Liver (tissue), 9 donors: Measurements from ENCODE around the gene IFNW1. TPM values are rescaled to one million over a fixed set of nuclear protein-coding genes. Genes with fewer than 3 reads are reported as not detected.

ENCODE experiments used
- DNase-seq: peaks from one replicate; pipeline ENCODE4 v3.0.0-alpha.2; 2017; ENCODE audit warnings: low spot score
- H3K27ac ChIP-seq, 2 donors: one replicate each; pipeline ENCODE4 v1.7.0; 2013; ENCODE audit warnings: inconsistent platforms in 2 of 2, low read length in 2 of 2, control low read depth in 1 of 2, low read depth in 1 of 2, mild to moderate bottlenecking in 1 of 2
- H3K27me3 ChIP-seq, 4 donors: one replicate each; pipeline versions ENCODE4 v1.6.1 to v1.7.0; 2013; ENCODE audit warnings: low read length in 3 of 4, inconsistent platforms in 1 of 4, mild to moderate bottlenecking in 1 of 4, moderate library complexity in 1 of 4; ENCODE audit not compliant: control insufficient read depth in 4 of 4, insufficient read depth in 4 of 4
- H3K36me3 ChIP-seq, 4 donors: one replicate each; pipeline versions ENCODE4 v1.6.1 to v1.7.0; 2013; ENCODE audit warnings: low read length in 3 of 4, mild to moderate bottlenecking in 3 of 4, low read depth in 1 of 4, moderate library complexity in 1 of 4; ENCODE audit not compliant: control insufficient read depth in 4 of 4, insufficient read depth in 3 of 4
- H3K4me1 ChIP-seq, 4 donors: one replicate each; pipeline versions ENCODE4 v1.6.1 to v1.7.0; 2013; ENCODE audit warnings: low read length in 3 of 4, mild to moderate bottlenecking in 3 of 4, moderate library complexity in 1 of 4; ENCODE audit not compliant: control insufficient read depth in 4 of 4, insufficient read depth in 4 of 4
- H3K4me3 ChIP-seq, 3 donors: one replicate each; pipeline versions ENCODE4 v1.6.1 to v1.7.0; 2013; ENCODE audit warnings: low read length in 3 of 3, control low read depth in 1 of 3, low read depth in 1 of 3, mild to moderate bottlenecking in 1 of 3
- H3K9ac ChIP-seq, 2 donors: one replicate each; pipeline ENCODE4 v1.7.0; 2013; ENCODE audit warnings: low read length in 2 of 2, mild to moderate bottlenecking in 2 of 2, moderate library complexity in 2 of 2, control low read depth in 1 of 2, low read depth in 1 of 2
- H3K9me3 ChIP-seq, 4 donors: one replicate each; pipeline versions ENCODE4 v1.6.1 to v1.7.0; 2013; ENCODE audit warnings: low read length in 3 of 4; ENCODE audit not compliant: control insufficient read depth in 4 of 4
- ATF3 ChIP-seq: IDR thresholded peaks from 2 replicates; pipeline ENCODE4 v1.6.1; 2016; ENCODE audit warnings: antibody characterized with exemption
- CTCF ChIP-seq: fragments of 150-350 bp; IDR thresholded peaks from 2 replicates; pipeline ENCODE4 v1.5.1; 2017; ENCODE audit warnings: improper control_type of control experiment, low read depth, low read length; ENCODE audit not compliant: missing input control
- EGR1 ChIP-seq, 2 donors: IDR thresholded peaks; 2 replicates each; pipeline ENCODE4 v1.6.1; 2016 to 2018; ENCODE audit warnings: antibody characterized with exemption in 2 of 2, low read depth in 2 of 2
- FOXA1 ChIP-seq: IDR thresholded peaks from 2 replicates; pipeline ENCODE4 v1.6.1; 2016; ENCODE audit warnings: antibody characterized with exemption
- FOXA2 ChIP-seq: IDR thresholded peaks from 2 replicates; pipeline ENCODE4 v1.6.1; 2016; ENCODE audit warnings: antibody characterized with exemption
- GABPA ChIP-seq, 2 donors: IDR thresholded peaks in 1 of 2; conservative IDR thresholded peaks in 1 of 2; 2 replicates each; pipeline ENCODE4 v1.6.1; 2016; ENCODE audit warnings: antibody characterized with exemption in 2 of 2, mild to moderate bottlenecking in 1 of 2, moderate library complexity in 1 of 2
- HNF4A ChIP-seq, 2 donors: conservative IDR thresholded peaks; 2 replicates each; pipeline ENCODE4 v1.6.1; 2016; ENCODE audit warnings: antibody characterized with exemption in 2 of 2, mild to moderate bottlenecking in 2 of 2
- HNF4G ChIP-seq: IDR thresholded peaks from 2 replicates; pipeline ENCODE4 v1.6.1; 2016; ENCODE audit warnings: antibody characterized with exemption
- JUND ChIP-seq, 2 donors: IDR thresholded peaks; 2 replicates each; pipeline ENCODE4 v1.6.1; 2016; ENCODE audit warnings: antibody characterized with exemption in 2 of 2
- NR2F2 ChIP-seq: IDR thresholded peaks from 2 replicates; pipeline ENCODE4 v1.6.1; 2016; ENCODE audit warnings: antibody characterized with exemption
- RAD21 ChIP-seq, 2 donors: IDR thresholded peaks; 2 replicates each; pipeline ENCODE4 v1.6.1; 2016; ENCODE audit warnings: antibody characterized with exemption in 2 of 2, mild to moderate bottlenecking in 2 of 2
- REST ChIP-seq: IDR thresholded peaks from 2 replicates; pipeline ENCODE4 v1.6.1; 2016; ENCODE audit warnings: antibody characterized with exemption, mild to moderate bottlenecking
- RXRA ChIP-seq, 2 donors: IDR thresholded peaks; 2 replicates each; pipeline ENCODE4 v1.6.1; 2017 to 2018; ENCODE audit warnings: antibody characterized with exemption in 2 of 2, mild to moderate bottlenecking in 1 of 2
- SP1 ChIP-seq: IDR thresholded peaks from 2 replicates; pipeline ENCODE4 v1.6.1; 2018; ENCODE audit warnings: antibody characterized with exemption, mild to moderate bottlenecking
- TAF1 ChIP-seq: conservative IDR thresholded peaks from 2 replicates; pipeline ENCODE4 v1.6.1; 2016; ENCODE audit warnings: antibody characterized with exemption, mild to moderate bottlenecking
- YY1 ChIP-seq: IDR thresholded peaks from 2 replicates; pipeline ENCODE4 v1.6.1; 2016; ENCODE audit warnings: antibody characterized with exemption, mild to moderate bottlenecking
- ZBTB33 ChIP-seq: IDR thresholded peaks from 2 replicates; pipeline ENCODE4 v1.6.1; 2016; ENCODE audit warnings: antibody characterized with exemption
- WGBS: extraction: QIAGEN DNeasy Blood & Tissue Kit; methylation state at CpG from one replicate; pipeline ENCODE4 v1.1.7; 2013; 5-methylcytosine and 5-hydroxymethylcytosine counted together
- polyA plus RNA-seq, 2 donors: library from polyadenylated mRNA; stranded (reverse) in 1 of 2; unstranded in 1 of 2; fragments of 200-250 nt in 1 of 2; fragments of >200 nt in 1 of 2; fragmentation: Nextera tagmentation in 1 of 2; extraction: Ambion mirVana in 1 of 2; gene quantifications; one replicate each; pipeline versions ENCODE4 v1.2.1 to v1.2.3, GENCODE V29; 2013 to 2015
- total RNA-seq, 2 donors: library from RNA; depleted of rRNA; stranded (reverse); fragments of >200 nt; gene quantifications; one replicate each; pipeline ENCODE4 v1.2.3, GENCODE V29; 2014
- donor health status: healthy.
- donor health status: healthy.
- donor health status: healthy.
- donor health status: healthy.
- donor health status: healthy.

IFNW1 gene
- total and polyA plus RNA-seq, 4 donors = not detected

GRCh38 chr9:21165516-21165915, 23.9 kb upstream of the IFNW1 start:
- no peak for DNase-seq
- WGBS = 87% methylated on average over 1 of the region's 1 CpG
- H3K36me3 ChIP-seq = no peaks in the 10 kb centered on the region
- TF ChIP-seq SP1 (no peak), REST (no peak), HNF4A (conservative IDR thresholded peaks at IDR 0.05) (no peak), RAD21 (IDR thresholded peaks at IDR 0.05) (no peak), FOXA1 (no peak), YY1 (no peak), RXRA (IDR thresholded peaks at IDR 0.05) (no peak)
- no peak overlapping the region for H3K9ac ChIP-seq
- peaks cover 0 to 3% (median 0%) of the 10 kb centered on the region in 4 donors for H3K27me3 ChIP-seq
- no peaks in the 10 kb centered on the region for H3K4me1 ChIP-seq
- no peaks in the 10 kb centered on the region for H3K9me3 ChIP-seq
- H3K27ac ChIP-seq = no peak overlapping the region
- H3K4me3 ChIP-seq = no peak overlapping the region

- no peak for DNase-seq
- H3K27me3 ChIP-seq = peaks cover 0 to 3% (median 0%) of the 10 kb centered on the region in 4 donors
- H3K9ac ChIP-seq = no peak overlapping the region
- no peaks in the 10 kb centered on the region for H3K4me1 ChIP-seq
- TF ChIP-seq FOXA1 (no peak), RXRA (IDR thresholded peaks at IDR 0.05) (no peak), CTCF (no peak), FOXA2 (no peak), RAD21 (IDR thresholded peaks at IDR 0.05) (no peak), EGR1 (IDR thresholded peaks at IDR 0.05; ENCODE audit: low read depth in 2 of 2) (no peak), YY1 (no peak), REST (no peak), TAF1 (no peak), NR2F2 (no peak), HNF4G (no peak), SP1 (no peak), ZBTB33 (no peak), JUND (IDR thresholded peaks at IDR 0.05) (no peak), ATF3 (no peak), GABPA (IDR thresholded peaks at IDR 0.05 in 1 of 2, conservative IDR thresholded peaks at IDR 0.05 in 1 of 2) (no peak)
- WGBS = 35% methylated on average over 1 of the region's 1 CpG
- no peaks in the 10 kb centered on the region for H3K9me3 ChIP-seq
- H3K4me3 ChIP-seq = no peak overlapping the region
- no peak overlapping the region for H3K27ac ChIP-seq
- H3K36me3 ChIP-seq = no peaks in the 10 kb centered on the region
Measured at GRCh38 chr9:21160178-21160577, 18.5 kb upstream of the IFNW1 start.
